ENCODE results near the gene UGT2B10. TPM values are rescaled to one million over a fixed set of nuclear protein-coding genes. Genes with fewer than 3 reads are reported as not detected.

UGT2B10 gene
- total and polyA plus RNA-seq, 2 of the 13 experiments (the other 11 are each of a cell fraction or from before 2014, with no cell fraction given) = 107 to 148 TPM

DNA sequence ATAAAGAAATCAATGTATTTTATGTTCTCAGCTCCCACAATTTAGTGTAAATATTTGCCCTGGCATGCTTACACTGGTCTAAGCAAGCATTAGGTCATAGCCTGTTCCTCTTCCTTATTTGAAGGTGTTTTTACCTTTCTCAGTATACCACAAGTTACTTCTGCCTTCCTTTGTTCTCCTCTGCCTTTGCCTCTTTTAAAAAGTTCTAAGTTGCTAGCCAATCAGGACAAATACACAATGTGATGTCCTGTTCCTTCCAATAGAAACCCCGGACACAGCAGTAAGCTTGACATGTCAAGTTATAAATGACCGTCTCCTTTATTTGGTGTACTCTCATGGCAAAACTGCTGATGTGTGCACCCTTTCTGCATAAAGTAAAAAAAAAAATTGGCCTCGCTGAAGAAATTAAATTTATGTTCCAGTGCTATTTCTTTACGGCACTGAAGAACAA is 49.4 kb downstream of the UGT2B10 start (continued):
- TF ChIP-seq SP1 (IDR thresholded peaks at IDR 0.05) (no peak), SP1 (CRISPR knock-in tag; IDR thresholded peaks at IDR 0.05) (no peak), RXRB (CRISPR knock-in tag; IDR thresholded peaks at IDR 0.05; ENCODE audit: borderline replicate concordance) (no peak), ZNF816 (CRISPR knock-in tag; IDR thresholded peaks at IDR 0.05; ENCODE audit: borderline replicate concordance) (no peak), ZNF703 (CRISPR knock-in tag; IDR thresholded peaks at IDR 0.05; ENCODE audit: borderline replicate concordance) (no peak), FLYWCH1 (CRISPR knock-in tag; IDR thresholded peaks at IDR 0.05) (no peak), ZNF747 (CRISPR knock-in tag; IDR thresholded peaks at IDR 0.05; ENCODE audit: borderline replicate concordance) (no peak), NR2F1 (CRISPR knock-in tag; IDR thresholded peaks at IDR 0.05) (no peak), MEF2D (CRISPR knock-in tag; IDR thresholded peaks at IDR 0.05) (no peak), KAT7 (CRISPR knock-in tag; IDR thresholded peaks at IDR 0.05; ENCODE audit: borderline replicate concordance) (no peak), TBX3 (IDR thresholded peaks at IDR 0.05; ENCODE audit: borderline replicate concordance) (no peak), ZNF296 (CRISPR knock-in tag; conservative IDR thresholded peaks at IDR 0.05) (no peak), TOE1 (CRISPR knock-in tag; IDR thresholded peaks at IDR 0.05) (no peak), MAFK (conservative IDR thresholded peaks at IDR 0.05 in 1 of 2, IDR thresholded peaks at IDR 0.05 in 1 of 2; ENCODE audit: low read length in 2 of 2) (peak; percentile 54 to 75), POGZ (CRISPR knock-in tag; IDR thresholded peaks at IDR 0.05) (no peak), U2AF1 (optimal IDR thresholded peaks at IDR 0.05; ENCODE audit: low read depth, low read length) (no peak), ZNF264 (CRISPR knock-in tag; IDR thresholded peaks at IDR 0.05) (no peak), ZNF773 (CRISPR knock-in tag; IDR thresholded peaks at IDR 0.05; ENCODE audit: borderline replicate concordance) (no peak), FOXP1 (IDR thresholded peaks at IDR 0.05) (no peak), FOXP1 (CRISPR knock-in tag; IDR thresholded peaks at IDR 0.05) (peak; percentile 63; the same call in 1 of the 2 replicates), RARA (CRISPR knock-in tag; IDR thresholded peaks at IDR 0.05) (peak; percentile 31; the same call in 1 of the 2 replicates)
- TF ChIP-seq, protein P1, sequence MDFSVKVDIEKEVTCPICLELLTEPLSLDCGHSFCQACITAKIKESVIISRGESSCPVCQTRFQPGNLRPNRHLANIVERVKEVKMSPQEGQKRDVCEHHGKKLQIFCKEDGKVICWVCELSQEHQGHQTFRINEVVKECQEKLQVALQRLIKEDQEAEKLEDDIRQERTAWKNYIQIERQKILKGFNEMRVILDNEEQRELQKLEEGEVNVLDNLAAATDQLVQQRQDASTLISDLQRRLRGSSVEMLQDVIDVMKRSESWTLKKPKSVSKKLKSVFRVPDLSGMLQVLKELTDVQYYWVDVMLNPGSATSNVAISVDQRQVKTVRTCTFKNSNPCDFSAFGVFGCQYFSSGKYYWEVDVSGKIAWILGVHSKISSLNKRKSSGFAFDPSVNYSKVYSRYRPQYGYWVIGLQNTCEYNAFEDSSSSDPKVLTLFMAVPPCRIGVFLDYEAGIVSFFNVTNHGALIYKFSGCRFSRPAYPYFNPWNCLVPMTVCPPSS (IDR thresholded peaks at IDR 0.05) = no peak
- TF ChIP-seq, protein P2, sequence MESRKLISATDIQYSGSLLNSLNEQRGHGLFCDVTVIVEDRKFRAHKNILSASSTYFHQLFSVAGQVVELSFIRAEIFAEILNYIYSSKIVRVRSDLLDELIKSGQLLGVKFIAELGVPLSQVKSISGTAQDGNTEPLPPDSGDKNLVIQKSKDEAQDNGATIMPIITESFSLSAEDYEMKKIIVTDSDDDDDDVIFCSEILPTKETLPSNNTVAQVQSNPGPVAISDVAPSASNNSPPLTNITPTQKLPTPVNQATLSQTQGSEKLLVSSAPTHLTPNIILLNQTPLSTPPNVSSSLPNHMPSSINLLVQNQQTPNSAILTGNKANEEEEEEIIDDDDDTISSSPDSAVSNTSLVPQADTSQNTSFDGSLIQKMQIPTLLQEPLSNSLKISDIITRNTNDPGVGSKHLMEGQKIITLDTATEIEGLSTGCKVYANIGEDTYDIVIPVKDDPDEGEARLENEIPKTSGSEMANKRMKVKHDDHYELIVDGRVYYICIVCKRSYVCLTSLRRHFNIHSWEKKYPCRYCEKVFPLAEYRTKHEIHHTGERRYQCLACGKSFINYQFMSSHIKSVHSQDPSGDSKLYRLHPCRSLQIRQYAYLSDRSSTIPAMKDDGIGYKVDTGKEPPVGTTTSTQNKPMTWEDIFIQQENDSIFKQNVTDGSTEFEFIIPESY (CRISPR knock-in tag; IDR thresholded peaks at IDR 0.05) = no peak
- TF ChIP-seq, protein P3, sequence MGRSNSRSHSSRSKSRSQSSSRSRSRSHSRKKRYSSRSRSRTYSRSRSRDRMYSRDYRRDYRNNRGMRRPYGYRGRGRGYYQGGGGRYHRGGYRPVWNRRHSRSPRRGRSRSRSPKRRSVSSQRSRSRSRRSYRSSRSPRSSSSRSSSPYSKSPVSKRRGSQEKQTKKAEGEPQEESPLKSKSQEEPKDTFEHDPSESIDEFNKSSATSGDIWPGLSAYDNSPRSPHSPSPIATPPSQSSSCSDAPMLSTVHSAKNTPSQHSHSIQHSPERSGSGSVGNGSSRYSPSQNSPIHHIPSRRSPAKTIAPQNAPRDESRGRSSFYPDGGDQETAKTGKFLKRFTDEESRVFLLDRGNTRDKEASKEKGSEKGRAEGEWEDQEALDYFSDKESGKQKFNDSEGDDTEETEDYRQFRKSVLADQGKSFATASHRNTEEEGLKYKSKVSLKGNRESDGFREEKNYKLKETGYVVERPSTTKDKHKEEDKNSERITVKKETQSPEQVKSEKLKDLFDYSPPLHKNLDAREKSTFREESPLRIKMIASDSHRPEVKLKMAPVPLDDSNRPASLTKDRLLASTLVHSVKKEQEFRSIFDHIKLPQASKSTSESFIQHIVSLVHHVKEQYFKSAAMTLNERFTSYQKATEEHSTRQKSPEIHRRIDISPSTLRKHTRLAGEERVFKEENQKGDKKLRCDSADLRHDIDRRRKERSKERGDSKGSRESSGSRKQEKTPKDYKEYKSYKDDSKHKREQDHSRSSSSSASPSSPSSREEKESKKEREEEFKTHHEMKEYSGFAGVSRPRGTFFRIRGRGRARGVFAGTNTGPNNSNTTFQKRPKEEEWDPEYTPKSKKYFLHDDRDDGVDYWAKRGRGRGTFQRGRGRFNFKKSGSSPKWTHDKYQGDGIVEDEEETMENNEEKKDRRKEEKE (IDR thresholded peaks at IDR 0.05) = no peak
- TF ChIP-seq, protein P4, sequence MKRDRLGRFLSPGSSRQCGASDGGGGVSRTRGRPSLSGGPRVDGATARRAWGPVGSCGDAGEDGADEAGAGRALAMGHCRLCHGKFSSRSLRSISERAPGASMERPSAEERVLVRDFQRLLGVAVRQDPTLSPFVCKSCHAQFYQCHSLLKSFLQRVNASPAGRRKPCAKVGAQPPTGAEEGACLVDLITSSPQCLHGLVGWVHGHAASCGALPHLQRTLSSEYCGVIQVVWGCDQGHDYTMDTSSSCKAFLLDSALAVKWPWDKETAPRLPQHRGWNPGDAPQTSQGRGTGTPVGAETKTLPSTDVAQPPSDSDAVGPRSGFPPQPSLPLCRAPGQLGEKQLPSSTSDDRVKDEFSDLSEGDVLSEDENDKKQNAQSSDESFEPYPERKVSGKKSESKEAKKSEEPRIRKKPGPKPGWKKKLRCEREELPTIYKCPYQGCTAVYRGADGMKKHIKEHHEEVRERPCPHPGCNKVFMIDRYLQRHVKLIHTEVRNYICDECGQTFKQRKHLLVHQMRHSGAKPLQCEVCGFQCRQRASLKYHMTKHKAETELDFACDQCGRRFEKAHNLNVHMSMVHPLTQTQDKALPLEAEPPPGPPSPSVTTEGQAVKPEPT (CRISPR knock-in tag; IDR thresholded peaks at IDR 0.05; ENCODE audit: low read depth) = no peak
